Sigmoid colon (tissue), 7 donors: ENCODE results near the gene HOMER2. TPM values are rescaled to one million over a fixed set of nuclear protein-coding genes. Genes with fewer than 3 reads are reported as not detected.

Source experiments
- DNase-seq: peaks from one replicate; pipeline ENCODE4 v3.0.0-alpha.2; 2019
- H3K27ac ChIP-seq, 4 donors: fragments of 200-600 bp; sonication (generic); one replicate each; pipeline ENCODE4 v1.5.1; 2016 to 2019; ENCODE audit warnings: mild to moderate bottlenecking in 1 of 4
- H3K27me3 ChIP-seq, 3 donors: fragments of 200-600 bp; sonication (generic); one replicate each; pipeline ENCODE4 v1.5.1; 2019; ENCODE audit warnings: mild to moderate bottlenecking in 1 of 3
- H3K36me3 ChIP-seq, 4 donors: fragments of 200-600 bp; sonication (generic); one replicate each; pipeline ENCODE4 v1.5.1; 2016 to 2019
- H3K4me1 ChIP-seq, 4 donors: fragments of 200-600 bp; sonication (generic); one replicate each; pipeline ENCODE4 v1.5.1; 2017 to 2019
- H3K4me3 ChIP-seq, 4 donors: fragments of 200-600 bp; sonication (generic); one replicate each; pipeline ENCODE4 v1.5.1; 2017 to 2019; ENCODE audit warnings: mild to moderate bottlenecking in 2 of 4, moderate library complexity in 1 of 4
- H3K9me3 ChIP-seq, 4 donors: fragments of 200-600 bp in 3 of 4; sonication (generic) in 3 of 4; one replicate each; pipeline versions ENCODE4 v1.5.1 to v1.6.1; 2013 to 2019
- EP300 ChIP-seq, 4 donors: sonication (generic); formaldehyde crosslinking; IDR thresholded peaks; one replicate each; pipeline ENCODE4 v1.6.1; 2017; ENCODE audit warnings: antibody characterized with exemption in 4 of 4
- POLR2A ChIP-seq, 2 donors: fragments of 450-650 bp; IDR thresholded peaks; one replicate each; pipeline ENCODE4 v1.6.1; 2016; ENCODE audit warnings: antibody characterized with exemption in 2 of 2, mild to moderate bottlenecking in 2 of 2, moderate library complexity in 2 of 2
- POLR2AphosphoS5 ChIP-seq, 4 donors: sonication (generic); formaldehyde crosslinking; IDR thresholded peaks; one replicate each; pipeline ENCODE4 v1.6.1; 2017; ENCODE audit warnings: antibody characterized with exemption in 4 of 4
- WGBS, 2 donors: extraction: QIAGEN DNeasy Blood & Tissue Kit; methylation state at CpG; one replicate each; pipeline ENCODE4 v1.1.7; 2013; 5-methylcytosine and 5-hydroxymethylcytosine counted together
- intact Hi-C: fragments of 100-400 bp; cut with DNase I; formaldehyde crosslinking; loops from one replicate; pipeline ENCODE4 v1.15.1; 2023
- polyA plus RNA-seq, 3 donors: library from polyadenylated mRNA; stranded (reverse); fragments of 200-250 nt; gene quantifications; one replicate each; pipeline ENCODE4 v1.2.3, GENCODE V29; 2013
- total RNA-seq, 4 donors: library from RNA; depleted of rRNA; stranded (reverse); fragments of >200 nt; gene quantifications; one replicate each; pipeline ENCODE4 v1.1.0, GENCODE V29; 2016
- TF ChIP-seq, protein P1 (sequence below), 4 experiments: fragments of 450-650 bp in 3 of 4; fragments of 200-600 bp in 1 of 4; IDR thresholded peaks; one replicate each; pipeline ENCODE4 v1.5.1; 2016 to 2019; ENCODE audit warnings: antibody characterized with exemption in 4 of 4, mild to moderate bottlenecking in 3 of 4, moderate library complexity in 2 of 4
- donor health status: healthy with polysubstance abuse.
- donor health status: Bipolar disorder and iron deficiency.
- donor health status: healthy.

The HOMER2 gene
- total and polyA plus RNA-seq, 7 donors: under 0.01 to 16.8 (median 7.1) TPM

GRCh38 chr15:82847703-82848102, 104.8 kb downstream of the HOMER2 start:
- H3K27ac ChIP-seq: no peak overlapping the region
- DNase-seq: no peak
- no peak overlapping the region for H3K4me3 ChIP-seq
- intact Hi-C loops: loop anchor here (5.0 kb wide), 3 partner anchors 140 to 360 kb away; partner anchors contain the start of genes HDGFL3 and RAMAC
- peaks cover 0 to 15% (median 7%) of the 10 kb centered on the region in 4 donors for H3K4me1 ChIP-seq
- peaks cover 0 to 2% (median 0%) of the 10 kb centered on the region in 4 donors for H3K36me3 ChIP-seq
- no peak for TF ChIP-seq EP300 (IDR thresholded peaks at IDR 0.05)
- no peak for TF ChIP-seq POLR2A (IDR thresholded peaks at IDR 0.05)
- TF ChIP-seq, protein P1, sequence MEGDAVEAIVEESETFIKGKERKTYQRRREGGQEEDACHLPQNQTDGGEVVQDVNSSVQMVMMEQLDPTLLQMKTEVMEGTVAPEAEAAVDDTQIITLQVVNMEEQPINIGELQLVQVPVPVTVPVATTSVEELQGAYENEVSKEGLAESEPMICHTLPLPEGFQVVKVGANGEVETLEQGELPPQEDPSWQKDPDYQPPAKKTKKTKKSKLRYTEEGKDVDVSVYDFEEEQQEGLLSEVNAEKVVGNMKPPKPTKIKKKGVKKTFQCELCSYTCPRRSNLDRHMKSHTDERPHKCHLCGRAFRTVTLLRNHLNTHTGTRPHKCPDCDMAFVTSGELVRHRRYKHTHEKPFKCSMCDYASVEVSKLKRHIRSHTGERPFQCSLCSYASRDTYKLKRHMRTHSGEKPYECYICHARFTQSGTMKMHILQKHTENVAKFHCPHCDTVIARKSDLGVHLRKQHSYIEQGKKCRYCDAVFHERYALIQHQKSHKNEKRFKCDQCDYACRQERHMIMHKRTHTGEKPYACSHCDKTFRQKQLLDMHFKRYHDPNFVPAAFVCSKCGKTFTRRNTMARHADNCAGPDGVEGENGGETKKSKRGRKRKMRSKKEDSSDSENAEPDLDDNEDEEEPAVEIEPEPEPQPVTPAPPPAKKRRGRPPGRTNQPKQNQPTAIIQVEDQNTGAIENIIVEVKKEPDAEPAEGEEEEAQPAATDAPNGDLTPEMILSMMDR (IDR thresholded peaks at IDR 0.05): no peak
- no peak for TF ChIP-seq POLR2AphosphoS5 (IDR thresholded peaks at IDR 0.05)
- 77 to 82% methylated on average over 8 of the region's 8 CpGs for WGBS, 2 donors
- peaks cover 0 to 3% (median 0%) of the 10 kb centered on the region in 4 donors for H3K9me3 ChIP-seq
- H3K27me3 ChIP-seq: no peaks in the 10 kb centered on the region

DNA sequence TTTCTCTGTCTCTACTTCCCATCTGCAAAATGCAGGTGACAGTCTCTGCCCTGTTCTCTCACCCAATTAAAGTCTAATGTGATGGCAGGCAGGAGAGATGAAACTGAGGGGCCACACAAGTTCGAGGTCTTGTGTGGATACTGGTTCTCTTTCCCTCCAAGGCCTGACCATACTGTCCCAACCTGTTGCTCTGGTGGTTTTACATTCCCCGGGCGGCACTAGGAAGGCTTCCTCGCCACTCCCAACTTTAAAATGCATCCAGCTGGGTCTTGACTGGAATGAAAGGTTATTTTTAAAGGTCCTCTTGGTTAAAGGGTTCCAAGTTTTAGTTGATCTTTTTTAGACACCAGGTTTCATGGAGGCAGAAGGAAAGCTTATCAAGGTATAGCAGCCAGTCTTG, 105.9 kb downstream of the HOMER2 start:
- H3K27me3 ChIP-seq: no peaks in the 10 kb centered on the region
- TF ChIP-seq, protein P1 (IDR thresholded peaks at IDR 0.05): no peak
- no peak for TF ChIP-seq POLR2A (IDR thresholded peaks at IDR 0.05)
- no peak for TF ChIP-seq EP300 (IDR thresholded peaks at IDR 0.05)
- no peak for TF ChIP-seq POLR2AphosphoS5 (IDR thresholded peaks at IDR 0.05)
- peaks cover 0 to 15% (median 7%) of the 10 kb centered on the region in 4 donors for H3K4me1 ChIP-seq
- DNase-seq: no peak
- H3K9me3 ChIP-seq: peaks cover 0 to 3% (median 0%) of the 10 kb centered on the region in 4 donors
- H3K36me3 ChIP-seq: peaks cover 0 to 4% (median 0%) of the 10 kb centered on the region in 4 donors
- WGBS, 2 donors: 75 to 84% methylated on average over 4 of the region's 4 CpGs
- H3K4me3 ChIP-seq: no peak overlapping the region
- H3K27ac ChIP-seq: no peak overlapping the region
- intact Hi-C loops: loop anchor here (5.0 kb wide), 3 partner anchors 141 to 361 kb away; partner anchors contain the start of genes HDGFL3 and RAMAC

- intact Hi-C loops: loop anchor here (5.0 kb wide), 3 partner anchors 142 to 362 kb away; partner anchors contain the start of genes HDGFL3 and RAMAC
- WGBS, 2 donors: 66 to 74% methylated on average over 7 of the region's 7 CpGs
- no peak overlapping the region for H3K27ac ChIP-seq
- no peak overlapping the region for H3K4me3 ChIP-seq
- no peak for DNase-seq
- H3K9me3 ChIP-seq: peaks cover 0 to 3% (median 0%) of the 10 kb centered on the region in 4 donors
- H3K27me3 ChIP-seq: no peaks in the 10 kb centered on the region
- peaks cover 0 to 4% (median 0%) of the 10 kb centered on the region in 4 donors for H3K36me3 ChIP-seq
- peaks cover 0 to 15% (median 7%) of the 10 kb centered on the region in 4 donors for H3K4me1 ChIP-seq
- TF ChIP-seq POLR2AphosphoS5 (IDR thresholded peaks at IDR 0.05): no peak
- TF ChIP-seq EP300 (IDR thresholded peaks at IDR 0.05): no peak
- TF ChIP-seq POLR2A (IDR thresholded peaks at IDR 0.05): no peak
- TF ChIP-seq, protein P1 (IDR thresholded peaks at IDR 0.05): no peak
Observed at GRCh38 chr15:82845686-82846085, 106.8 kb downstream of the HOMER2 start.

- Histone ChIP-seq H3K4me1 (no peaks in the 10 kb centered on the region), H3K27me3 (no peaks in the 10 kb centered on the region), H3K27ac (no peak overlapping the region), H3K9me3 (peaks cover 0 to 3% (median 0%) of the 10 kb centered on the region in 4 donors), H3K4me3 (no peak overlapping the region), H3K36me3 (peaks cover 0 to 4% (median 0%) of the 10 kb centered on the region in 4 donors)
- TF ChIP-seq, protein P1 (IDR thresholded peaks at IDR 0.05): no peak
- no peak for TF ChIP-seq POLR2AphosphoS5 (IDR thresholded peaks at IDR 0.05)
- no peak for TF ChIP-seq POLR2A (IDR thresholded peaks at IDR 0.05)
- TF ChIP-seq EP300 (IDR thresholded peaks at IDR 0.05): no peak
- 80 to 84% methylated on average over 3 of the region's 3 CpGs for WGBS, 2 donors
- DNase-seq: no peak
- intact Hi-C loops: no loop called here
Observed at GRCh38 chr15:82843566-82843965, 109.0 kb downstream of the HOMER2 start.
